ENCODE measurements around the gene FZR1. TPM values are rescaled to one million over a fixed set of nuclear protein-coding genes. Genes with fewer than 3 reads are reported as not detected.

Gene FZR1
- total and polyA plus RNA-seq, 8 donors = 15.1 to 34.2 (median 20.4) TPM

GRCh38 chr19:3554254-3555083 lies 48.4 kb downstream of the FZR1 start:
- Histone ChIP-seq H3K27ac (peak overlapping the region in 1 of 4 donors; percentile 23), H3K27me3 (no peaks in the 10 kb centered on the region), H3K4me3 (no peak overlapping the region), H3K9me3 (no peaks in the 10 kb centered on the region), H3K36me3 (no peaks in the 10 kb centered on the region), H3K4me1 (peaks cover 0 to 11% (median 8%) of the 10 kb centered on the region in 3 donors)
- FAIRE-seq (no peak), ATAC-seq (no peak), DNase-seq (no peak)
- no peak for TF ChIP-seq CTCF (IDR thresholded peaks at IDR 0.05)
- 85 to 86% methylated on average over 21 of the region's 21 CpGs for WGBS, 2 donors
- intact Hi-C loops (cut with DNase I) = no loop called here

GRCh38 chr19:3555653-3556422 lies 49.7 kb downstream of the FZR1 start:
- no peaks in the 10 kb centered on the region for H3K36me3 ChIP-seq
- DNase-seq = peak in 1 of 6 donors; percentile 50
- peak overlapping the region in 3 of 4 donors; percentile 76 to 95 (median 92) for H3K4me3 ChIP-seq
- FAIRE-seq = no peak
- intact Hi-C loops (cut with DNase I) = no loop called here
- no peaks in the 10 kb centered on the region for H3K27me3 ChIP-seq
- H3K4me1 ChIP-seq = peaks cover 0 to 11% (median 8%) of the 10 kb centered on the region in 3 donors
- 48 to 54% methylated on average over 15 of the region's 15 CpGs for WGBS, 2 donors
- ATAC-seq = no peak
- no peaks in the 10 kb centered on the region for H3K9me3 ChIP-seq
- no peak overlapping the region for H3K27ac ChIP-seq
- TF ChIP-seq CTCF (IDR thresholded peaks at IDR 0.05) = no peak

- Histone ChIP-seq H3K27ac (no peak overlapping the region), H3K27me3 (no peaks in the 10 kb centered on the region), H3K9me3 (no peaks in the 10 kb centered on the region), H3K4me1 (peaks cover 0 to 11% (median 8%) of the 10 kb centered on the region in 3 donors), H3K4me3 (peak overlapping the region; percentile 76 to 95 (median 88)), H3K36me3 (no peaks in the 10 kb centered on the region)
- FAIRE-seq (no peak), ATAC-seq (no peak), DNase-seq (peak in 2 of 6 donors; percentile 18 to 60)
- WGBS, 2 donors = 20 to 29% methylated on average over 9 of the region's 9 CpGs
- intact Hi-C loops (cut with DNase I) = no loop called here
- TF ChIP-seq CTCF (IDR thresholded peaks at IDR 0.05) = no peak
These were observed 50.4 kb downstream of the FZR1 start for GRCh38 chr19:3556423-3556977.

GRCh38 chr19:3556978-3557460 lies 50.9 kb downstream of the FZR1 start:
- DNase-seq = peak in 5 of 6 donors; percentile 30 to 84 (median 70)
- Histone ChIP-seq H3K9me3 (no peaks in the 10 kb centered on the region), H3K4me1 (peaks cover 0 to 11% (median 8%) of the 10 kb centered on the region in 3 donors), H3K27me3 (no peaks in the 10 kb centered on the region), H3K4me3 (peak overlapping the region; percentile 76 to 95 (median 88)), H3K27ac (peak overlapping the region in 1 of 4 donors; percentile 65), H3K36me3 (no peaks in the 10 kb centered on the region)
- intact Hi-C loops (cut with DNase I) = no loop called here
- ATAC-seq = peak; percentile 5 to 45 (median 12)
- 0% methylated on average over 34 to 60 of the region's 60 CpGs for WGBS, 2 donors
- FAIRE-seq = no peak
- TF ChIP-seq CTCF (IDR thresholded peaks at IDR 0.05) = no peak

Data from pancreas (tissue), 10 donors.